ENCODE data around the gene CCDC102A. TPM values are rescaled to one million over a fixed set of nuclear protein-coding genes. Genes with fewer than 3 reads are reported as not detected.
"Not testable (repeated sequence)": the region's sequence is repeated elsewhere in the genome, so short reads cannot be mapped to it uniquely, and the experiment has no call there.

Gene CCDC102A
- total RNA-seq, 1 donor: 30.4 TPM

DNA sequence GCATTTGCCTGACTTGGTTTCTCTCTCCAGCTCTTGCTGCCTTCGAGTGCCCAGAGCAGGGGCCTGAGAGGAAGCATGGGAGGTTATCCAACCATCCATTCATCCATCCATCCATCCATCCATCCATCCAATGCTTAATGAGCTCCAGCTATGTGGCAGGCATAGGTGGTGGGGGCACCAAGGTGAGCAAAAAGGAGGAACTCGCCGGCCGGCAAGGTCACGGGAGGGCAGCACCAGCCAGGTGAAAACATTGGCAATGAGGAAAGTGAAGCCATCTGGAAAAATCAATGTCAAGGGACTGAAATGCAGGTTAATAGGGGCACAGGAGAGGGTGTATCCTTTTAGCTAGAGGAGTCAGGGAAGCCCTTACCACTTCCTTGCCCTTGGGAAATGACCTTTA is 31.9 kb downstream of the CCDC102A start:
- no peak for DNase-seq (ENCODE audit: low read depth in 2 of 3, low spot score in 2 of 3)

GRCh38 chr16:57504001-57504400 is 32.4 kb downstream of the CCDC102A start:
- no peak for DNase-seq (ENCODE audit: low read depth in 2 of 3, low spot score in 2 of 3)

- no peak for DNase-seq (ENCODE audit: low read depth in 2 of 3, low spot score in 2 of 3)
Measured at GRCh38 chr16:57503366-57503765, 33.0 kb downstream of the CCDC102A start.

GRCh38 chr16:57502048-57502775 is 34.2 kb downstream of the CCDC102A start:
- no peak for DNase-seq (ENCODE audit: low read depth in 2 of 3, low spot score in 2 of 3)

DNA sequence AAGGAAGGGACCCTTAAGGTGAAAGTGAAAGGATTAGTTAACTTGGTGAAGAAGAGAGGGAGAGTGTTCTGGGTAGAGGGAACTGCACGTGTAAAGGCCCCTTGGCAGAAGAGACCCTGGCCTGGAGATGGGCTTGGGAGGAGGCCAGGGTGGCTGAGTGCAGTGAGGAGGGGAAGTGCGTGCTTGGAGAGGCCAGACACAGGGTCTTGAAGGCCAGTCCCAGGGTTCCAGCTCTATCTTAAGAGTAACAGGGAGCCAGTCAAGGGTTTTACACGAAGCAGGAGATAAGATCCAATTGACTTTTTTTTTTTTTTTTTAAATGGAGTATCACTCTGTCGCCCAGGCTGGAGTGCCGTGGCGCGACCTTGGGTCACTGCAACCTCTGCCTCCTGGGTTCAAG is 34.9 kb downstream of the CCDC102A start:
- DNase-seq (ENCODE audit: low read depth in 2 of 3, low spot score in 2 of 3): no peak

DNA sequence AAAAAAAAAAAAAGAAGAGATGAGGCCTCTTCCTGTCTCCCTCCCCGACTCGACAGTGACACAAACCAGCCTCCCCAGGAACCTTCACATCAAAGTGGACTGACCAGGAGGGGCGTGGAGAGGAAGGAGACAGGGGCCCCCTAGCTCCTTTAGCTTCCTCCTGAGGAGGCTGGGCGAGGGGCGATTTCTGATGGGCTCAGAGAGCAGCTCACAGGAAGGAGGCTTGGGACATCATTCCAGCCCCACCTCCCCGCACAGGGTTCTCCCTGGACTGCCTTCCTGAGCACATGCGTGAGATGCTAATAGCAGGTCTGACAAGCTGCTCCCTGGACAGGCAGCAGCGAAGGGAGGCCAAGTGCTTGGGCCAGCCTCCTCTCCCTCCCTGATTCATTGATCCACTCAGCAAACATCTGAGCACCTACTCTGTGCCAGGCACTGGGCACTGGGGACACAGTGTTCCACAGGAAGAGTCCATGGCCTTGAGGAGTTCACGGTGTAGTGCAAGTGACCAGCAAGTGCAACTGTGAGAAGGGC is 35.7 kb downstream of the CCDC102A start:
- DNase-seq (ENCODE audit: low read depth in 2 of 3, low spot score in 2 of 3): no peak

DNA sequence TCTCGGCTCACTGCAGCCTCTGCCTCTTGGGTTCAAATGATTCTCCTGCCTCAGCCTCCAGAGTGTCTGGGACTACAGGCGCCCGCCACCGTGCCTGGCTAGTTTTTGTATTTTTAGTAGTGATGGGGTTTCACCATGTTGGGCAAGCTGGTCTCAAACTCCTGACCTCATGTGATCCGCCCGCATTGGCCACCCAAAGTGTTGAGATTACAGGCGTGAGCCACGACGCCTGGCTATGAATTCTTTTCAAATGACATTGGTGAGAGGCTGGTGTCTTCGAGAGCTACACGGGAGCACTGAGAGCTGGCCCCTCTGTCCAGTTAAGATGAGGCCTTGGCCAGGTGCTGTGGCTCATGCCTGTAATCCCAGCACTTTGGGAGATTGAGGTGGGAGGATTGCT is 36.4 kb downstream of the CCDC102A start:
- DNase-seq (ENCODE audit: low read depth in 2 of 3, low spot score in 2 of 3): not testable (repeated sequence)

DNA sequence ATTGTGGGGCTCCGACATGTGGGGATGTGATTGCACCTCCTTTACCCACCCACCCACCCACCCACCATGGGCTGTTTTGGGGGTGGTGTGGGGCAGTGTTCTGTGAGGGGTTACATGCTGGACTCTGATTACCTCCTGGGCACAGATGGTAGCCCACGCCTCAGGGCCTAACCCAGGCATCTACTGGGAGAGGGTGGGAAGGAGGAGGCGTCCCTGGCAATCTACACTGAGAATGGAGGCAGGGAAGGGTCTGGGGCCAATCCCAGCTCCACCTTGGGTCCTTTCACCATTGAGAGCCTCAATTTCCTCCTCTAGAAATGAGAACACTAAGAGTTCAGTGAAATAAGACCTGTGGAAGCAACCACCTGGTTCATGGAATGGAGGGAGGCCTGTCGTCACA is 38.3 kb downstream of the CCDC102A start:
- no peak for DNase-seq (ENCODE audit: low read depth in 2 of 3, low spot score in 2 of 3)

DNA sequence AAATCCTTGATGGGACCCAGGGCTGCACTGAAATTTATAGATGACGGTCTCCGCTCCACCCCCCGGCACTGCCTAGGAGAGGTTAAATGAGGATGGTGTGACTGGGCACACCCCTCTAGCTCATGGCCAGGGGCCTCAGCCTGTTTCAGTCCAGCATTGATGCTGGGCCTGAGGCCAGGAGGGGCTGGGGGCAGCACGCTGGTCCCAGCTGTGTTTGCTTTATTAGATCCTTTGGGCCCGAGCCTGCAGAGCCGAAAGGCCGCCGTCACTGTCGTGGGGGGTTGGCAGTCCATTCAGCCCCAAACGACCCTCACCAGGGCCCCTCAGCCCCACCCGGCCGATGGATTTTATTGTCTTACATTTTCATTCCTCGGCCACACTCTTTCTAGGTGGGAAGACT is 39.2 kb downstream of the CCDC102A start:
- no peak for DNase-seq (ENCODE audit: low read depth in 2 of 3, low spot score in 2 of 3)

DNA sequence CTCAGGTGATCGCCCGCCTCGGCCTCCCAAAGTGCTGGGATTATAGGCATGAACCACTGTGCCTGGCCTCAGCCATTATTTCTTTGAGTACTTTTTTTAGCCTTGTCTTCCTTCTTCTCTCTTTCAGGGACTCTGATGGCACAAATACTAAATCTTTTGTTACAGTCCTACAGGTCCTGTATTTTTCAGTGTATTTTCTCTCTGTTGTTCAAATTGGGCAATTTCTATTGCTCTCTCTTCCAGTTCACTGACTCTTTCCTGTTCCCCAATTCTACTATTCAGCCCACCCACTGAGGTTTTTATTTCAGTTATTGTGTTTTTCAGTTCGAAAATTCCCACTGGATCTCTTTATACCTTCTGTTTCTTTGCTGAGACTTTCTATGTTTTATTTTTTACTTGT is 42.6 kb downstream of the CCDC102A start:
- no peak for DNase-seq (ENCODE audit: low read depth in 2 of 3, low spot score in 2 of 3)

- no peak for DNase-seq (ENCODE audit: low read depth in 2 of 3, low spot score in 2 of 3)
Measured at GRCh38 chr16:57489229-57489628, 47.1 kb downstream of the CCDC102A start.

DNA sequence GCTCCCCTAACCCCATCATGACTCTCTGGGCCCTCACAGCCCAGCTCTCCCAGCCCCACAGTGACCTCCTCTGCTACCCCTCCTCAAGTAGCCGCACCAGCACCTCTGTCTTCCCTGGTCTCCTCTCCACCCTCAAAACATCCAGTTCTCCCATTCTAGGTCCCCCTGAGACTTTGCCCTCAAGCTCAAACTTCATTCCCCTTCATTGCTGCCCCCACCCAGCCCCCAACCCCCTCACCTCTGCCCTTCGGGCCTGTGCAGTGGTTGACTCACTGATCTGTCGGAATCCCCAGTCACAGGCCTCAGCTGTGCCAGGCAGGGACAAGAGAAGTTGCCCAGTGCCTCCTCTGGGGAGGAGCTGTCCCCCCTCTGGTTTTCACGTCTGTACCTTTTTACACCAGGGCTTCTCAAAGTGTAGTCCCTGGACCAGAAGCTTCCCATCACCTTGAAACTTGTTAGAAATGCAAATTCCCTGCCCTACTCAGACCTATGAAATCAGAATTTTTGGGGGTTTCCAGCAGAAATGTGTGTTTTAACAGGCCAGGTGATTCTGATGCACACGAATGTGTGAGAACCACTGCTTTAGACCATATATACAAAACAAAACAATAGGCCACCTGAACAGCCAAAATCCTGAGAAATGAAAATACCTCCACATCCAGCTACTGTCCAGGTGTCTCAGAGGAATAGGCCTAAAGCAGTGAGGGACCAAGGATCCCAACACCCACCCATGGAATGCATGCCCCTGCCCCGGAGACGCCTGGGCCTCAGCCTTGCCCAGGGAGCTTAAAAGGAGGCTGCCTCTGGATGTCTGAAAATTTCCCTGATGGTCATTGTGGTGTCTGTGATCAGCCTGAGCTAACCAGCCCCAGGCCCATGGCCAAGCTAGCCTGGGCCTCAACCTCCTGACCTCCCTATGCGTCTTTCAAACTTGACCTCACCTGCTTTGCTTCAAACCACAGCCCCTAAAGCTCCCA is 49.2 kb downstream of the CCDC102A start:
- no peak for DNase-seq (ENCODE audit: low read depth in 2 of 3, low spot score in 2 of 3)

DNA sequence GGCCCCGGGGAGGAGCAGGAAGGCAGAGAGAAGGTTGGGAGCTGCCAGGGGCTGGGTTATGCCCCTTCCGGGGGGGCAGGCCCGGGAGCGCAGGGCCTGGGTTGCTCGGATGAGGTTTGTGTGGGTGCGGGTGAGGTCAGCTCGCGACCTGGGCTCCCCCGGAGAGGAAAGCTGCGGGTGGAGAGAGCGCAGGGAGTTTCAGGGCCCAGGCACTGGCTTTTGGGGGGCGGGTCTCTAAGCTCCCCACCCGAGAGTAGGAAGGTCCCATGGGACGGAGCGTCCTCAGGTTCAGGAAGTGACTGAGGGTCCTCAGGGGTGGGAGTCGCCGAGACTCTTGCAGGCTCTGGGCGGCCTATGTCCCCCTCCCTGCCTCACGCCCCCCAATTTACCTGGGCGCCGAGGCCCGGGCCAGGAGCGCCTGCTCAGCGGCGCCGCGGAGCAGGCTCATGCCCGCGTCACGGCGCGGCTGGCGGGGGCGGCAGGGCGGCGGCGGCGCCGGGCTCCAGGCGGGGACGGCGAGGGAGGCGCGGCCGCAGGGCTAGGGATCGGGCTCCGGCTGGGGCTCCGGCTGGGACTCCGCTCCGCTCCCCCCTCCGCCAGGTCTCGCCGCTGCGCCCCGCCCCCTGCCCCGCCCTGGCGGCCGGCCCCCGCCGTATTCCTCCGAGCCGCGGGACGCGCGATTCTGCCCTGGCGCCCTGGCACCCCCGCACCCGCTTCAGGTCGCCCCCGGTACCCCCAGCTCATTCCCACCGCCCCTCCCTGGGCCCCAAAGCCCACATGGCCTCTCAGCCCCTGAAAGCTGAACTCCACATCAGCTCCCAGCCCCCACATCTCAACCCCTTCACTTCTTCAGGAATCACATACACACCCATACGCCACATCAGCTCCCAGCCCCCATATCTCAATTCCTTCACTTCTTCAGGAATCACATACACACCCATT is 50.2 kb downstream of the CCDC102A start, which contains the start of gene DOK4:
Gene DOK4, minus strand, starts transcription at position 578 of the 942 bp plus-strand sequence. CDS start 6,986 bp downstream, outside the sequence.
- peak; percentile 50 to 67 (median 64) for DNase-seq (ENCODE audit: low read depth in 2 of 3, low spot score in 2 of 3)

DNA sequence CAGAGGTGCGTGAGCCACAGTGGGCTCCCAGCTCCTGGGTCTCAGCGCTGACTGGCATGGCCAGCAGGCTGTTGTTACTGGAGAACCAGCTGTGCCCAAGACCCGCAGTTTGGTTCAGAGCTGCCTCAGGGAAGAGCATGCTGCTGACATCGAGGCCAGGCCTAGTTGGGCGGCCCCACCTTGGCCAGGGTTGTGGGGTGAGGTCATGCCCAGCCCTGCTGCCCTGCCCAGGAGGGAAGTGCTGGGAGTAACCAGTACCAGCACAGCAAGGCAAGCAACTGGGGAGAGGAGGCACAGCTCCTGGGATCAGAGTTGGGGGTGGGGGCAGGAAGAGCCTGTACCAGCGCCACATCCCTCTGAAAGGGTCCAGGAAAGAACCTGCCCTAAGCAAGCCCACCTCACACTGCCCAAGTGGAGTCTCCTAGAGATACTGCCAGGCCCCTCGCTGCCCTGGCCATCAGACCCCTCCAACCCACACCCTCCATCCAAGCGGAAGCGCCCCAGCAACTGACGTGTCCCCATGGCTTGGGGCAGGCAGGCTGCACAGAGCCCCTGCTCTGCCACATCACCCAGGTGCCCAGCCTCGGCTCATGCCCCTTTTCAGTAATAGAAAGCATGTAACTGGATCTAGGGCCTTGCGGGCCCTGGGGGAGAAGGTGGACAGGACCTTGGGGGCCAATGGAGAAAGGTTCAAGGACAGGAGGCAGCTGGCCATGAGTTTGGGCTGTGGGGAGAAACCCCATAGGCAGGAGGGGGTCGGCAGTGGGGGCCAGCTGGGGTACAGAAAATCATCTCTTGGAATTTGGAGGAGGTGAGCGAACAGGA is 51.1 kb downstream of the CCDC102A start:
- no peak for DNase-seq (ENCODE audit: low read depth in 2 of 3, low spot score in 2 of 3)

DNA sequence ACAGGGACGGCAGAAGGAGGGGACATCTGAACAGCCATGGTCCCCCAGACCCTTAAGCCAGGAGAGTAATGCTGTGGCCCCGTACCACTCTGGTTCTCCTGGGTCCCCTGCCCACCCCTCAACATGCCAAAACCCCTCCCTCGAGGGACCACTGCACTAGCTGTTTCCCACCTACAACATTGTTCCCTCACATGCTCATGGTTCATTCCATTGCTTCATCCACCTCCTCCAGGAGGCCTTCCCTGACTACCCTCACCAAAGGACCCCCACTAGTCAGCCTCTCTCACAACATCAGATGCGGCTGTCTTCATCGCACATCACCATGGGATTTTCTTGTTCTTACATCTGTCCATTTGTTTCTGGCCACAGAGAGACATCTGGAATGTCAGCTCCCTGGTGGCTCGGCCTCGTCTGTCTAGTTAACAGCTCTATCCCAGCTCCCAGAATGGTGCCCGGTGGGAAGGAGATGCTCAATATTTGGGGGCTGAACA is 51.8 kb downstream of the CCDC102A start:
- DNase-seq (ENCODE audit: low read depth in 2 of 3, low spot score in 2 of 3): no peak

GRCh38 chr16:57483725-57484514 is 52.5 kb downstream of the CCDC102A start:
- no peak for DNase-seq (ENCODE audit: low read depth in 2 of 3, low spot score in 2 of 3)

- no peak for DNase-seq (ENCODE audit: low read depth in 2 of 3, low spot score in 2 of 3)
Measured at GRCh38 chr16:57482845-57483545, 53.4 kb downstream of the CCDC102A start.

DNA sequence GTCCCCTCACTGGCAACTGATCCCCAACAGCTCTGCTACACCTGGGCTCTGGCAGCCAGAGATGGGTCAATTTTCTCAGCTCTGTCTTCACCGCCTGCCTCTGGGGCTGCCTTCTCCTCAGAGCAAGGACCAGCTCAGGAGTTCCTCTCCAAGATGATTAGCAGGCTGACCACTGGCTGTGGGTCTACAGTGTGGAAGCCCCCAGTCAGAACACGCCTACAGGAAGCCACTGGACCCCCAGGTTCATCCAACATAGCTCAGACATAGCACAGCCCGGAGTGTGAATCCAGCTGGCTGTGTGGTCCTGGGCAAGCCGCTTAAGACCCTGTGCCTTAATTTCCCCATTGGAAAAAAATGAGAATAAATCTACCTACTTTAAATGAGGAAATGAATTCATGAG is 55.0 kb downstream of the CCDC102A start:
- DNase-seq (ENCODE audit: low read depth in 2 of 3, low spot score in 2 of 3): no peak

Data from hematopoietic multipotent progenitor cell (in vitro differentiated cells).